Measurements from ENCODE around the gene GALNT17.

Gene GALNT17

DNA sequence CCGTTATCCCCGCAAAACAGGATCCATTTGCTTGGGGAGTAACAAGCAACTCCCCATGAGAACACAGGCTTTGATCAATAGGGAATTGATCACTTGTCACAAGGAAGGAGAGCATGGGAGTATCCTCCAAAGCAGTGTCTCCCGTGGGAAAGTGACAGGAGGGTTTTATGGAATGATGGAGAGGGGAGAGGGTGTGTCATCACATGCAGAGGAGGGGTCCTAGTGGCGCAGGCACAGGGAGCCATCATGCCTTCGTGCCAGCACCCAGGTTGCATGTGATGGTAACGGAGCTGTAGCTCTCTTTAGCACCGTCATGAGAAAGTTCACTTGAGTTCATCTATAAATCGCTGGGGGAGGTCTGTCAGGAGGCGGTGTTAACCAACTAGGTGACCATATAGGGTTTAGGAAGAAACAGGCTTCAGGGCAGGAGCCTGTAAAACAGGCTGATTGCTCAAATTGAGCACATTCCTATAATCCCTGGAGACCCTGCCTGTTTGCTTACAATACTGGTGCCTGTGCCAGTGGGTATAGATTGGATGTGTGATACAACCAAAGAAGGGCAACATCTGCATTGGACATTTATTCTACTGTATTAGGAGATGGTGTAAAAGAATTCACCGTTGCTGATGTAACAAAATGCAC, 428.5 kb downstream of the GALNT17 start:
- H3K4me1 ChIP-seq (ENCODE audit: insufficient read depth, insufficient read length): peaks cover 2% of the 10 kb centered on the region
- DNase-seq (ENCODE audit: low read depth, low spot score): no peak
- TF ChIP-seq ZNF274 (IDR thresholded peaks at IDR 0.05; ENCODE audit: low read depth, low read length): no peak
- no peak for TF ChIP-seq SUZ12 (IDR thresholded peaks at IDR 0.05; ENCODE audit: extremely low read depth, insufficient read depth, insufficient read length)
- no peaks in the 10 kb centered on the region for H3K27me3 ChIP-seq (ENCODE audit: insufficient read depth, insufficient read length)
- H3K9me3 ChIP-seq (ENCODE audit: insufficient read depth, low read length): no peaks in the 10 kb centered on the region
- no peaks in the 10 kb centered on the region for H3K36me3 ChIP-seq (ENCODE audit: insufficient read depth, insufficient read length, low read length)
- H3K9ac ChIP-seq (ENCODE audit: insufficient read length, low read depth): no peak overlapping the region
- no peak overlapping the region for H3K4me3 ChIP-seq (ENCODE audit: insufficient read length, low read depth)

GRCh38 chr7:71563276-71563675, 431.3 kb downstream of the GALNT17 start:
- Histone ChIP-seq H3K9ac (ENCODE audit: insufficient read length, low read depth) (no peak overlapping the region), H3K36me3 (ENCODE audit: insufficient read depth, insufficient read length, low read length) (no peaks in the 10 kb centered on the region), H3K4me1 (ENCODE audit: insufficient read depth, insufficient read length) (peaks cover 2% of the 10 kb centered on the region), H3K9me3 (ENCODE audit: insufficient read depth, low read length) (no peaks in the 10 kb centered on the region), H3K27me3 (ENCODE audit: insufficient read depth, insufficient read length) (no peaks in the 10 kb centered on the region), H3K4me3 (ENCODE audit: insufficient read length, low read depth) (no peak overlapping the region)
- no peak for DNase-seq (ENCODE audit: low read depth, low spot score)
- TF ChIP-seq YY1 (IDR thresholded peaks at IDR 0.05; ENCODE audit: insufficient read depth, insufficient read length) (no peak), SUZ12 (IDR thresholded peaks at IDR 0.05; ENCODE audit: extremely low read depth, insufficient read depth, insufficient read length) (no peak), ZNF274 (IDR thresholded peaks at IDR 0.05; ENCODE audit: low read depth, low read length) (no peak)

DNA sequence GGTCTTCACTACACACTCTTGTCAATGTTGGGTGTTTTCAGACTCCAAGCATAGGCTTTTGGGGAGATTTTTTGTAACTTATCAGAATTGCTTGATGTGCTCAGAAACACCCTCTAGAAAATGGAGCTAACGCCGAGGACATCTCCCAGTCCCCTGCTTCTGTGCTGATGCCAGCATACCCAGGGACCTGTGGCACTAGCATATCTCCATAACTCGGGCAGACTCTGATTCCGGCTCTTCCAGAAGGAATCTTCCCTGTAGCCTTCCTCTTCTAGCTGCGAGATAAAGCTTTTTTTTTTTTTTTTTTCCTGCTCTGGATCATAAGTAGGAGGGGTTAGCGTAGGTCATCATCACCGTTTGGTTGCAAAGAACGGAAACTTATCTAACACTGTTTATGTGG, 434.4 kb downstream of the GALNT17 start:
- Histone ChIP-seq H3K4me1 (ENCODE audit: insufficient read depth, insufficient read length) (no peaks in the 10 kb centered on the region), H3K36me3 (ENCODE audit: insufficient read depth, insufficient read length, low read length) (no peaks in the 10 kb centered on the region), H3K27me3 (ENCODE audit: insufficient read depth, insufficient read length) (no peaks in the 10 kb centered on the region), H3K9ac (ENCODE audit: insufficient read length, low read depth) (no peak overlapping the region), H3K4me3 (ENCODE audit: insufficient read length, low read depth) (no peak overlapping the region), H3K9me3 (ENCODE audit: insufficient read depth, low read length) (no peaks in the 10 kb centered on the region)
- TF ChIP-seq ZNF274 (IDR thresholded peaks at IDR 0.05; ENCODE audit: low read depth, low read length): no peak
- TF ChIP-seq SUZ12 (IDR thresholded peaks at IDR 0.05; ENCODE audit: extremely low read depth, insufficient read depth, insufficient read length): no peak
- TF ChIP-seq YY1 (IDR thresholded peaks at IDR 0.05; ENCODE audit: insufficient read depth, insufficient read length): no peak
- DNase-seq (ENCODE audit: low read depth, low spot score): no peak

DNA sequence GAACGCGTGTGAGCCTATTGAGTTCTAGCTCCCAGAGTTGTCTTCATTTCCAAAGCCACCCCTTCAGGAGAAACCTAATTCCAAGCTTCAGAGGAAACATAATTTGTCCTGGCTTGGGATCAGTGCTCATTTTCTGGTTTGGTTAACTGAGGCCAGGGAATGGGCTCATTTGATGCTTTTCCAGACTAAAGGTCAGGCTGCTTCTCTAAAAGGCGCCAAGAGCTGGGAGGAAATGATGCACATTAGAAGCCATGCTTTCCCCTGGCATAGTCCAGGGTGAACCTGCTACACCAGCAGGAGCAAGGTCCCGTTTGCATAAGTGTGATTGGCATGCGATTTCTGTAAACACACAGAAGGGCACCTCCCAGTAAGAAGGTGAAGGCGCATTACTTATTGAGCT, 435.0 kb downstream of the GALNT17 start:
- no peak overlapping the region for H3K9ac ChIP-seq (ENCODE audit: insufficient read length, low read depth)
- no peaks in the 10 kb centered on the region for H3K27me3 ChIP-seq (ENCODE audit: insufficient read depth, insufficient read length)
- TF ChIP-seq ZNF274 (IDR thresholded peaks at IDR 0.05; ENCODE audit: low read depth, low read length) (no peak), SUZ12 (IDR thresholded peaks at IDR 0.05; ENCODE audit: extremely low read depth, insufficient read depth, insufficient read length) (no peak), YY1 (IDR thresholded peaks at IDR 0.05; ENCODE audit: insufficient read depth, insufficient read length) (no peak)
- H3K4me3 ChIP-seq (ENCODE audit: insufficient read length, low read depth): no peak overlapping the region
- DNase-seq (ENCODE audit: low read depth, low spot score): no peak
- no peaks in the 10 kb centered on the region for H3K4me1 ChIP-seq (ENCODE audit: insufficient read depth, insufficient read length)
- H3K9me3 ChIP-seq (ENCODE audit: insufficient read depth, low read length): no peaks in the 10 kb centered on the region
- H3K36me3 ChIP-seq (ENCODE audit: insufficient read depth, insufficient read length, low read length): no peaks in the 10 kb centered on the region

DNA sequence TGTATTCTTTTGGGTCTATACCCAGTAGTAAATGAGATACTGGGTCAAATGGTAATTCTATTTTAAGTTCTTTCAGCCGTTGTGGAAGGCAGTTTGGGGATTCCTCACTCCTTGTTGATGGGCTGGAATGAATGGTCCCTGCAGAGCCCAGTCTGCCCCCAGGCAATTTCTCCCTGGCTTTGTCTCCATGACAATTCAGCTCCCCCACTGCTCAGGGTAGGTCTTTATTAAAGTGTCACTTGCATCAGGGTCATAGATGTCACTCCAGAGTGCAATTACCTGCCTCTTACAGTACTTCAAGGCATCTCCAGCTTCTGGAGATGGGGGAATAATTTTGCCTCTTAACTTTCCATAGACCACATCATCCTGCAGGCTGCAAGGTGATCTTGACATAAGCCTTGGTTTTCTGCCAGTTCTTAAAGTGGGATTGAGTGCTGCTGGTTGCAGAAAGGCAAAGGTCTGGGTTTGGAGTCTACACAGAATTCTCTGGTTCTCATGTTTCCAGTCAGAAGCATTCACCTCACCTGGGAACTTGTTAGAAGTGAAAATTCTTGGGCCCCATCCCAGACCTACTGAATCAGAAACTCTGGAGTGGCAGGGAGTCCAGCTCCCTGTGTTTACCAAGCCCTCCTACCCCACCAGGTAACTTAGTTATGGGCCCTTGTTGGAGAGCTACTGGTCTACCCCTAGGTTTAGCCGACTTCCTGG, 442.4 kb downstream of the GALNT17 start:
- Histone ChIP-seq H3K9me3 (ENCODE audit: insufficient read depth, low read length) (no peaks in the 10 kb centered on the region), H3K9ac (ENCODE audit: insufficient read length, low read depth) (no peak overlapping the region), H3K4me3 (ENCODE audit: insufficient read length, low read depth) (no peak overlapping the region), H3K27me3 (ENCODE audit: insufficient read depth, insufficient read length) (no peaks in the 10 kb centered on the region), H3K4me1 (ENCODE audit: insufficient read depth, insufficient read length) (peaks cover 5% of the 10 kb centered on the region), H3K36me3 (ENCODE audit: insufficient read depth, insufficient read length, low read length) (no peaks in the 10 kb centered on the region)
- peak; percentile 74 for DNase-seq (ENCODE audit: low read depth, low spot score)
- TF ChIP-seq ZNF274 (IDR thresholded peaks at IDR 0.05; ENCODE audit: low read depth, low read length) (no peak), SUZ12 (IDR thresholded peaks at IDR 0.05; ENCODE audit: extremely low read depth, insufficient read depth, insufficient read length) (no peak), YY1 (IDR thresholded peaks at IDR 0.05; ENCODE audit: insufficient read depth, insufficient read length) (no peak)

GRCh38 chr7:71580027-71580426, 448.1 kb downstream of the GALNT17 start:
- no peak for TF ChIP-seq ZNF274 (IDR thresholded peaks at IDR 0.05; ENCODE audit: low read depth, low read length)
- no peak for TF ChIP-seq SUZ12 (IDR thresholded peaks at IDR 0.05; ENCODE audit: extremely low read depth, insufficient read depth, insufficient read length)
- Histone ChIP-seq H3K9ac (ENCODE audit: insufficient read length, low read depth) (no peak overlapping the region), H3K4me1 (ENCODE audit: insufficient read depth, insufficient read length) (no peaks in the 10 kb centered on the region), H3K27me3 (ENCODE audit: insufficient read depth, insufficient read length) (no peaks in the 10 kb centered on the region), H3K36me3 (ENCODE audit: insufficient read depth, insufficient read length, low read length) (no peaks in the 10 kb centered on the region), H3K4me3 (ENCODE audit: insufficient read length, low read depth) (no peak overlapping the region), H3K9me3 (ENCODE audit: insufficient read depth, low read length) (no peaks in the 10 kb centered on the region)
- DNase-seq (ENCODE audit: low read depth, low spot score): no peak

GRCh38 chr7:71584256-71584655, 452.3 kb downstream of the GALNT17 start:
- no peak overlapping the region for H3K4me3 ChIP-seq (ENCODE audit: insufficient read length, low read depth)
- no peaks in the 10 kb centered on the region for H3K36me3 ChIP-seq (ENCODE audit: insufficient read depth, insufficient read length, low read length)
- peaks cover 6% of the 10 kb centered on the region; the same call in 1 of the 2 replicates for H3K9me3 ChIP-seq (ENCODE audit: insufficient read depth, low read length)
- no peak overlapping the region for H3K9ac ChIP-seq (ENCODE audit: insufficient read length, low read depth)
- no peaks in the 10 kb centered on the region for H3K27me3 ChIP-seq (ENCODE audit: insufficient read depth, insufficient read length)
- no peak for DNase-seq (ENCODE audit: low read depth, low spot score)
- no peaks in the 10 kb centered on the region for H3K4me1 ChIP-seq (ENCODE audit: insufficient read depth, insufficient read length)
- TF ChIP-seq SUZ12 (IDR thresholded peaks at IDR 0.05; ENCODE audit: extremely low read depth, insufficient read depth, insufficient read length) (no peak), YY1 (IDR thresholded peaks at IDR 0.05; ENCODE audit: insufficient read depth, insufficient read length) (no peak), ZNF274 (IDR thresholded peaks at IDR 0.05; ENCODE audit: low read depth, low read length) (no peak)
